ENCODE measurements around the gene GLIS1.

- TF ChIP-seq POLR2AphosphoS5 (IDR thresholded peaks at IDR 0.05): no peak
- no peak for TF ChIP-seq POLR2A (IDR thresholded peaks at IDR 0.05)
Observed at GRCh38 chr1:53691326-53691725, 47.6 kb downstream of the GLIS1 start.
